Suprapubic skin (tissue), 4 donors: ENCODE data around the gene PHLDB2.

ENCODE experiments used
- POLR2A ChIP-seq, 2 donors: fragments of 450-650 bp; IDR thresholded peaks; one replicate each; pipeline ENCODE4 v1.6.1; 2017; ENCODE audit warnings: antibody characterized with exemption in 2 of 2, mild to moderate bottlenecking in 2 of 2, moderate library complexity in 2 of 2
- POLR2AphosphoS5 ChIP-seq, 3 donors: sonication (generic); formaldehyde crosslinking; IDR thresholded peaks; one replicate each; pipeline ENCODE4 v1.6.1; 2017; ENCODE audit warnings: antibody characterized with exemption in 3 of 3
- TF ChIP-seq, protein P1 (sequence below), 2 donors: fragments of 200-600 bp in 1 of 2; fragments of 450-650 bp in 1 of 2; sonication (generic) in 1 of 2; IDR thresholded peaks; one replicate each; pipeline ENCODE4 v1.5.1; 2016 to 2019; ENCODE audit warnings: antibody characterized with exemption in 2 of 2, mild to moderate bottlenecking in 1 of 2, moderate library complexity in 1 of 2

DNA sequence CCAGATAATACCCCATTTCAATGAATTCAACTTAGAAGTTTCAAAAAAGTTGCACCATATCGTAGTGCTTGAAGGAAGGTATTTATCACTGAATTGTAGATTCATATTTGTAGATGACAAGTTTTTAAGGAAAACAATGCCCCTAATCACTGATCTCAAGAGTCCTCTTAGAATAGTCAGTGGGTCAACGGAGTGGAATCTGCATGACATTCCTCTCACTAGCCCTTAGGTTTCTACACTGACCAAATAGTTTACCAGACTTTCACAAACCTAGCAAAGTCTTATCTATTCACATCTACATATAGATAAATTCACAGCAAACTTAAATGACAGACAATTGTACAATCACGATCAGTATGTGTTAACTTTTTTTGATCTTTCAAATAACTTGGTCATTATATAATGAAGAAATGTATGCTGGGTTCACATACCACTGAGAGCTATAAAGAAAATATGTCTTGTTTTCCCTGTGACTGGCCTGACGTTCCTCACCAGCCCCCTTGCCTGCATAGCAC, 35.7 kb upstream of the PHLDB2 start:
- TF ChIP-seq, protein P1, sequence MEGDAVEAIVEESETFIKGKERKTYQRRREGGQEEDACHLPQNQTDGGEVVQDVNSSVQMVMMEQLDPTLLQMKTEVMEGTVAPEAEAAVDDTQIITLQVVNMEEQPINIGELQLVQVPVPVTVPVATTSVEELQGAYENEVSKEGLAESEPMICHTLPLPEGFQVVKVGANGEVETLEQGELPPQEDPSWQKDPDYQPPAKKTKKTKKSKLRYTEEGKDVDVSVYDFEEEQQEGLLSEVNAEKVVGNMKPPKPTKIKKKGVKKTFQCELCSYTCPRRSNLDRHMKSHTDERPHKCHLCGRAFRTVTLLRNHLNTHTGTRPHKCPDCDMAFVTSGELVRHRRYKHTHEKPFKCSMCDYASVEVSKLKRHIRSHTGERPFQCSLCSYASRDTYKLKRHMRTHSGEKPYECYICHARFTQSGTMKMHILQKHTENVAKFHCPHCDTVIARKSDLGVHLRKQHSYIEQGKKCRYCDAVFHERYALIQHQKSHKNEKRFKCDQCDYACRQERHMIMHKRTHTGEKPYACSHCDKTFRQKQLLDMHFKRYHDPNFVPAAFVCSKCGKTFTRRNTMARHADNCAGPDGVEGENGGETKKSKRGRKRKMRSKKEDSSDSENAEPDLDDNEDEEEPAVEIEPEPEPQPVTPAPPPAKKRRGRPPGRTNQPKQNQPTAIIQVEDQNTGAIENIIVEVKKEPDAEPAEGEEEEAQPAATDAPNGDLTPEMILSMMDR (IDR thresholded peaks at IDR 0.05) = no peak
- TF ChIP-seq POLR2AphosphoS5 (IDR thresholded peaks at IDR 0.05) = no peak
- TF ChIP-seq POLR2A (IDR thresholded peaks at IDR 0.05) = no peak
